Skeletal muscle tissue (tissue), 4 donors: Measurements from ENCODE around the gene HMCN2. TPM values are rescaled to one million over a fixed set of nuclear protein-coding genes. Genes with fewer than 3 reads are reported as not detected.

Experiments used
- H3K27ac ChIP-seq: one replicate; pipeline ENCODE4 v1.7.0; 2013; ENCODE audit warnings: mild to moderate bottlenecking, low read depth, low read length, inconsistent platforms
- H3K27me3 ChIP-seq, 3 donors: one replicate each; pipeline ENCODE4 v1.7.0; 2013; ENCODE audit warnings: low read length in 3 of 3; ENCODE audit not compliant: control insufficient read depth in 3 of 3, insufficient read depth in 3 of 3
- H3K36me3 ChIP-seq, 3 donors: one replicate each; pipeline ENCODE4 v1.7.0; 2013; ENCODE audit warnings: low read length in 3 of 3; ENCODE audit not compliant: control insufficient read depth in 3 of 3, insufficient read depth in 3 of 3
- H3K4me1 ChIP-seq, 3 donors: one replicate each; pipeline ENCODE4 v1.7.0; 2013; ENCODE audit warnings: low read length in 3 of 3, mild to moderate bottlenecking in 3 of 3; ENCODE audit not compliant: control insufficient read depth in 3 of 3, insufficient read depth in 3 of 3
- H3K4me3 ChIP-seq, 3 donors: one replicate each; pipeline ENCODE4 v1.7.0; 2013; ENCODE audit warnings: low read length in 3 of 3
- H3K9ac ChIP-seq, 3 donors: one replicate each; pipeline ENCODE4 v1.7.0; 2013; ENCODE audit warnings: low read length in 3 of 3, mild to moderate bottlenecking in 3 of 3, moderate library complexity in 2 of 3, low read depth in 1 of 3
- H3K9me3 ChIP-seq, 3 donors: one replicate each; pipeline ENCODE4 v1.7.0; 2013; ENCODE audit warnings: low read length in 3 of 3; ENCODE audit not compliant: control insufficient read depth in 3 of 3
- total RNA-seq: library from RNA; depleted of rRNA; stranded (reverse); fragments of >200 nt; gene quantifications from one replicate; pipeline ENCODE4 v1.2.3, GENCODE V29; 2014
- donor health status: Osteomylitis.

HMCN2 gene
- 12.5 TPM for total RNA-seq

- Histone ChIP-seq H3K9ac (peak within 1 kb of the TSS; percentile 32 to 71 (median 66)), H3K36me3 (no peaks in the 10 kb centered on the region), H3K27me3 (peaks cover 44 to 72% (median 57%) of the 10 kb centered on the region in 3 donors), H3K27ac (peak within 1 kb of the TSS; percentile 51), H3K4me1 (peaks cover 8 to 25% (median 21%) of the 10 kb centered on the region in 3 donors), H3K9me3 (no peaks in the 10 kb centered on the region), H3K4me3 (peak within 1 kb of the TSS; percentile 49 to 67 (median 58))
Measured at GRCh38 chr9:130265431-130266235, at the start of gene HMCN2. Gene HMCN2 (plus strand): TSS chr9:130265760. CDS start chr9:130265879, 119 bp downstream.

GRCh38 chr9:130217838-130218237 lies 47.7 kb upstream of the HMCN2 start:
- Histone ChIP-seq H3K36me3 (peaks cover 0 to 2% (median 0%) of the 10 kb centered on the region in 3 donors), H3K9me3 (no peaks in the 10 kb centered on the region), H3K4me3 (no peak overlapping the region), H3K27me3 (peaks cover 0 to 3% (median 0%) of the 10 kb centered on the region in 3 donors), H3K27ac (no peak overlapping the region), H3K4me1 (no peaks in the 10 kb centered on the region), H3K9ac (no peak overlapping the region)

- Histone ChIP-seq H3K27me3 (peaks cover 0 to 3% (median 0%) of the 10 kb centered on the region in 3 donors), H3K4me1 (no peaks in the 10 kb centered on the region), H3K27ac (no peak overlapping the region), H3K36me3 (peaks cover 0 to 2% (median 0%) of the 10 kb centered on the region in 3 donors), H3K4me3 (no peak overlapping the region), H3K9me3 (no peaks in the 10 kb centered on the region), H3K9ac (no peak overlapping the region)
Measured at GRCh38 chr9:130219661-130220096, 45.9 kb upstream of the HMCN2 start.

DNA sequence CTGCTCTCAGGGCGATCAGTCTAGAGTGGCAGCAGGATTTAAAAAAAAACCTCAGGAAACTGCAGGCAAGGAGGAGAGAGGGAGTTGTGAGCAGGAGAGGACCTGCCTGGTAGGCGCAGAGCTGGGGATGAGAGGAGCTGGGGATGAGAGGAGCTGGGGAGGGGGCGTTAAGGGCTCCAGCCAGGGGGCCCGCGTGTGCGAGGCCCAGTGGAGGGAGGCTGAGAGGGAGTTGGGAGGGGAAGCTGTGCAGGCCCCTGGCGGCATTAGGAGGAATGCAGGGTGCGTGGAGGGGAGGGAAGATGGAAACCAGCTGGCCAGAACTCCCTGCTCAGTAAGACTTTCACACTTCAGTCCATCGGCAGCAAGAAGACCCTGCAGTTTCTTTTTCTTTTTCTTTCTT lies 45.2 kb upstream of the HMCN2 start:
- Histone ChIP-seq H3K27me3 (peaks cover 0 to 3% (median 0%) of the 10 kb centered on the region in 3 donors), H3K36me3 (peaks cover 0 to 2% (median 0%) of the 10 kb centered on the region in 3 donors), H3K9me3 (no peaks in the 10 kb centered on the region), H3K9ac (no peak overlapping the region), H3K27ac (no peak overlapping the region), H3K4me3 (no peak overlapping the region), H3K4me1 (no peaks in the 10 kb centered on the region)

- Histone ChIP-seq H3K4me1 (no peaks in the 10 kb centered on the region), H3K4me3 (no peak overlapping the region), H3K36me3 (peaks cover 0 to 3% (median 2%) of the 10 kb centered on the region in 3 donors), H3K27ac (no peak overlapping the region), H3K9ac (no peak overlapping the region), H3K9me3 (peaks cover 2 to 4% (median 4%) of the 10 kb centered on the region in 3 donors), H3K27me3 (peaks cover 0 to 3% (median 0%) of the 10 kb centered on the region in 3 donors)
Measured at GRCh38 chr9:130222833-130223232, 42.7 kb upstream of the HMCN2 start.

GRCh38 chr9:130225071-130225470 lies 40.5 kb upstream of the HMCN2 start:
- Histone ChIP-seq H3K9ac (no peak overlapping the region), H3K9me3 (peaks cover 4 to 9% (median 5%) of the 10 kb centered on the region in 3 donors), H3K27ac (no peak overlapping the region), H3K36me3 (peaks cover 0 to 3% (median 0%) of the 10 kb centered on the region in 3 donors), H3K4me3 (no peak overlapping the region), H3K4me1 (no peaks in the 10 kb centered on the region), H3K27me3 (no peaks in the 10 kb centered on the region)

DNA sequence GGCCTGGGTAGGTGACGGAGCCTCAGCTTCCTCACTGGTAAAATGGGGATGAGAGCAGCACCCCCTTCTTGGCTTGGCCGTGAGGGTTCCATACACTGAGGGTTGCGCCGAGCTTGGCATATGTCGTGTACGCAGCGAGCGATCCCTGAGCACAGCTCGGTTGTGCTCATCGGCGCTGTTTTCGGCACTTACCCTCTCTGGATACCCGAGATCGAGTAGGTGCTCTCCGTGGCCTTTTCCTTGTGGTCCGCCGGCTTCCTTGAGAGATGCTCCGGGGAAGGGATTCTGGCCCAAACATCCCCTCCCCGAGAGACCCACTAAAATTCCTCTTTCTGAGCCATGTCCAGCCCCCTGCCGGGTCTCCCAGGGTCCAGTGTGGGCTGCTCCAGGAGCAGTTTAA lies 40.0 kb upstream of the HMCN2 start:
- Histone ChIP-seq H3K4me3 (no peak overlapping the region), H3K27ac (no peak overlapping the region), H3K4me1 (no peaks in the 10 kb centered on the region), H3K9me3 (peaks cover 4 to 9% (median 5%) of the 10 kb centered on the region in 3 donors), H3K36me3 (peaks cover 0 to 3% (median 0%) of the 10 kb centered on the region in 3 donors), H3K27me3 (no peaks in the 10 kb centered on the region), H3K9ac (no peak overlapping the region)

DNA sequence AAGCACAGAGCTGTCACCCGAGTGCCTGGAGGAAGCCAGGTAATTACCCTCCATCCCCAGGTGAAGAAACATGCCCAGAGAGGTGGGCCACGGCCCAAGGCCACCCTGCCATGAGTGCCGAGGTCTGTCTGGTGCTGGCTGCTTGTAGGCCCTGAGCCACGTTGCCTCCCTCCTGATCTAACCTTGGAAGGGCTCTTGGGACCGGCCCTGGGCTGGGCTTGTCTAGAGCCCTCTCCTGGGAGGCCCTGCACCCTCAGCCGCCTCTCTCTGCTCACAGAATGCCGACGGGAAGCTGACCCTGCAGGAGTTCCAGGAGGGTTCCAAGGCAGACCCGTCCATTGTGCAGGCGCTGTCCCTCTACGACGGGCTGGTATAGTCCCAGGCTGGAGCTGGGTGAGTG lies 39.4 kb upstream of the HMCN2 start:
- Histone ChIP-seq H3K36me3 (peaks cover 0 to 3% (median 0%) of the 10 kb centered on the region in 3 donors), H3K9ac (no peak overlapping the region), H3K4me1 (no peaks in the 10 kb centered on the region), H3K27me3 (no peaks in the 10 kb centered on the region), H3K9me3 (peaks cover 4 to 9% (median 5%) of the 10 kb centered on the region in 3 donors), H3K27ac (no peak overlapping the region), H3K4me3 (no peak overlapping the region)

- Histone ChIP-seq H3K4me1 (no peaks in the 10 kb centered on the region), H3K27me3 (no peaks in the 10 kb centered on the region), H3K9me3 (peaks cover 4 to 9% (median 5%) of the 10 kb centered on the region in 3 donors), H3K9ac (no peak overlapping the region), H3K4me3 (no peak overlapping the region), H3K27ac (no peak overlapping the region), H3K36me3 (peaks cover 0 to 3% (median 0%) of the 10 kb centered on the region in 3 donors)
Measured at GRCh38 chr9:130227833-130228232, 37.7 kb upstream of the HMCN2 start.

DNA sequence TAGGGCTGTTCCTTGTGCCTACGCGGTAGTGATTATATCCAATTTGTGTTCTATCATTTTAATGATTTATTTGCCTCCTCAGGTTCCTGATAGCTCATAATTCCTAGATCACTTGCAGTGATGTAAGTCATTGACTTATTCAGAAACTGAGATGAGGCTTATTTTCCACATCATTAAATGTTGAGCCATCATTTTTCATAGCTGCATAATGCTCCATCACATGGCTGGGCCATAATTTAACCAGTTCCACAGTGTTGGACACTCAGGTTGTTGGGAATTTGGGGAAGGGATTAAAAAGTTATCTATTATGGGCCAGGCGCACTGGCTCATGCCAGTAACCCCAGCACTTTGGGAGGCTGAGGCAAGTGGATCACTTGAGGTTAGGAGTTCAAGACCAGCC lies 35.8 kb upstream of the HMCN2 start:
- H3K4me1 ChIP-seq = no peaks in the 10 kb centered on the region

More for the DNA sequence above, 35.8 kb upstream of the HMCN2 start:
- peaks cover 0 to 3% (median 0%) of the 10 kb centered on the region in 3 donors for H3K36me3 ChIP-seq
- no peaks in the 10 kb centered on the region for H3K27me3 ChIP-seq
- no peak overlapping the region for H3K4me3 ChIP-seq
- H3K9me3 ChIP-seq = peaks cover 4 to 9% (median 5%) of the 10 kb centered on the region in 3 donors
- H3K9ac ChIP-seq = no peak overlapping the region
- H3K27ac ChIP-seq = no peak overlapping the region
